Measurements from ENCODE around the gene PPP2R5B.

PPP2R5B gene

DNA sequence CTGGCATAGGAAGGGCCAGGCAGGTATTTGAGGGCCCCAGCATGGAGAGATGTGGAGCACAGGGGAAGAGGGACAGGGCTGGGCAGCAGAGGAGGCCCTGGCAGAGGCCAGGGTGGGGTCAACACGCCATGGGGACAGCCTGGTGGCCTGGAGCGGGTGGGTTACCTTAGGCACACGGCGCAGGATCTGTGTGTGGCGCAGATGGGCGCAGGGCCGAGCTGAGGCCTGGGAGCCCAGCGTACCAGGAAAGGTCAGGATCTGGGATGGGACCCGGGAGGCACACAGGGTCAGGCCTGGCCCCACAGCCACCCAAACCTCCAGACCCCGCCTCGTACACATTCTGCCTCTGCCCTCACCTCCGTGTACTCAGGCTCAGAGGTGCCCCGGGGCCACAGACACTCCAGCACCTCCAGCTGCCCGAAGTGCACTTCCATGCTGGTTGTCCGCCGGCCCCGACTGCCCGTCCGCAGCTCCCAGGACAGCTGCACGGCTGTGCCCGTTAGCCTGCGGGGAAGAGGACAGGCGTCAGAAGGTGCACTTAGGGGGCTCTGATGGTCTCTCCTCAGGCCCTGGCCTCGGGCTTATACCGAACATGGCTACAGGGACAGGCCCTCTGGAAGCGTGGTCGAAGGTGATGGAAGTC lies 13.9 kb upstream of the PPP2R5B start:
- DNase-seq = no peak

DNA sequence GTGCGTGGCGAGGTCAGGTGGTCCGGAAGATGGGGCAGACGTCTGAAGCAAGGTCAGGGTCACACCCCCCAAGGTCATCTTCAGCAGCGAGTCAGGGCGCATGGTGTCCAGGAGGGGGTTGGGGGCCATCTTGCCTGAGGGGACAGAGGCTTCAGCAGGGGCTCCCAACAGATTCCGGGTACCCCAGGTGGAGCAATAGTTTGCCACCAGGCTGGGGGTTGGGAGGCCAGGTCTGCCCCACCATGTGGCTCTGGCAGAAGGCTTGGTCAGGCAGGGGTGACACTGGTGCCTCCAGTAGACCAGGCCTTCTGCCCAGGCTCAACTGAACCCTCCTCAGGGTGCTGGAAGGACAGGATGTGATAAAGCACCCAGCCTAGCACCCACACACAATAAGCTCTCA lies 13.3 kb upstream of the PPP2R5B start:
- no peak for DNase-seq

DNA sequence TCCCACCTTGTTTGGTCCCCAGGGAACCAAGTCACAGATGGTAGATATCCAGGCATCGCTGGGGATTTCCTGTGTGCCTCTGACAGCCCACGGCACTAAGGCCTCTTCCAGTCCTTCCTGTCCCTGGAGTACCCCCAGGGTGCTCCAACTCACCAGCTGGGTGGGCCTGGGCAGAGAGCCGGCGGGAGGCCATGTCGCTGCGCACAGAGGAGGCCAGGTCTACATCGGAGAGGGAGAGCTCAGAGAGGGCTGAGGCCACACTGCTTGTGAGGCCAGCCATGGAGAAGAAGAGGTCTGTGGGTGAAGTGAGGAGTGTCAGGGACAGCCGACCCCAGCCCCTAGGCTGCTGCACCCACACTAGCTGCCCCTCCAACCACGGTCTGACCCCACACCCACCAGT lies 12.8 kb upstream of the PPP2R5B start:
- no peak for DNase-seq

DNA sequence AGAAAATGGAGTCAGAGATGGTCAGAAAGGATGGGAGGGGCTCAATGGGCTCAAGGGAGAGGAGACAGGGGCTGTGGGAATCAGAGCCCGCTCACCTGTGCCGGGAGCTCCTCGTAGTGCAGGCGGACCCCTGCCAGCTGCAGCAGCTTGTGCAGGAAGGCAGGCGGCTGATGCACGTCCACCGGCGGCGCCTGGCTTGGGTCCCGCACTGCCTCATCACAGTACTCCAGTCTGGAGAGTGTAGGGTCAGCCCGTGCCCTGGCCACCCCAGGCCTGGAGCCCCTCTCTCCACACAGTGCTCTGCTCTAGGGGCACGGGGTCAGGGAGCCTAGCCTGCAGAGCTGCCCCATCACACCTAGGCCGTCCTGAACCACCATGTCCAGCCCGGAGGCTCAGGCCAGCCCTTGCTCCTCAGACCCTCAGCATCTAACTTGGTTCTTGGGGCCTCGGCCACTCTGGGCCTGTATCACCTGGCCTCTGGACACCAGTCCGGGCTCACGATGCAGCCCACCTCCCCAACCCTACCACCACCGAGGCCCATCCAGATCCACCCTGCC lies 11.2 kb upstream of the PPP2R5B start:
- DNase-seq = no peak

DNA sequence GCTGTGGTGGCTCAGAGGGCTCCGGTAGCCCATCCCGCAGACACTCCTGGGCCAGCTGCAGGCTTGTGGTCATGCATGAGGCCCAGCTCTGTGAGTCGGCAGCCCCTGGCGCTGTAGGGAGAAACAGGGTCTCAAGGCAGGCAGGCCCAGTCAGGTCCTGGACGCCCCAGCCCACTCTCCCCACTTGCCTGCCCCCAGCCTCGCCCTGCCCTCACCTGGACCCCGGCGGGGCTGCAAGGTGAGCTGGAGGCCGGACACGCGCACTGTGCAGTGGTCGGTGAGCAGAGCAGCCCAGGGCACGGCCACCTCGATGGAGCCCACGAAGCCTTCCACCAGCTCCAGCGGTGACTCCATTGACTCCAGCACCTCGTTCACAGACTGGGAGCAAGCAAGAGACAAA lies 10.4 kb upstream of the PPP2R5B start:
- no peak for DNase-seq

DNA sequence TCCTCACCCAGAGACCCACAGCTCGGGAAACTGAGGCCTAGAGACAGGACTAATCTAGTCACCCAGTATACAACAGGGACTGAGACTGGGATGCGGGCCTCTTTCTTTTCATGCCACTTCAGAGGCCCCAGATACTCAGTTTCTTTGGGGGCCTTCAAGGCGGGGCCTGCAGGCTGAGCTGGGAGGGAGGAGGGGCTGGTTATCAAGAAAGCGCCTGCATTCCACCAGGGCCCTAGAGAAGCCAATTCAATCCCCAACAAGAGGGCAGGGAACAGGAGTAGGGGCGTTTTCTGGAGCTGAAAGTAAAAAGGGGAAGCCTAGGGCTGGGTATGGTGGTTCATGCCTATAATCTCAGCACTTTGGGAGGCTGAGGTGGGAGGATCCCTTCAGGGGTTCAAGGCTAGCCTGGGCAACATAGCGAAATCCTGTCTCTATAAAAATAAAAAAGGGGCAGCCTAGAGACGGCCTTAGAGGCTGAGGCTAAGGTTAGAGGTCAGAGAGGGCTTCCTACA lies 9.1 kb upstream of the PPP2R5B start:
- DNase-seq = no peak

DNA sequence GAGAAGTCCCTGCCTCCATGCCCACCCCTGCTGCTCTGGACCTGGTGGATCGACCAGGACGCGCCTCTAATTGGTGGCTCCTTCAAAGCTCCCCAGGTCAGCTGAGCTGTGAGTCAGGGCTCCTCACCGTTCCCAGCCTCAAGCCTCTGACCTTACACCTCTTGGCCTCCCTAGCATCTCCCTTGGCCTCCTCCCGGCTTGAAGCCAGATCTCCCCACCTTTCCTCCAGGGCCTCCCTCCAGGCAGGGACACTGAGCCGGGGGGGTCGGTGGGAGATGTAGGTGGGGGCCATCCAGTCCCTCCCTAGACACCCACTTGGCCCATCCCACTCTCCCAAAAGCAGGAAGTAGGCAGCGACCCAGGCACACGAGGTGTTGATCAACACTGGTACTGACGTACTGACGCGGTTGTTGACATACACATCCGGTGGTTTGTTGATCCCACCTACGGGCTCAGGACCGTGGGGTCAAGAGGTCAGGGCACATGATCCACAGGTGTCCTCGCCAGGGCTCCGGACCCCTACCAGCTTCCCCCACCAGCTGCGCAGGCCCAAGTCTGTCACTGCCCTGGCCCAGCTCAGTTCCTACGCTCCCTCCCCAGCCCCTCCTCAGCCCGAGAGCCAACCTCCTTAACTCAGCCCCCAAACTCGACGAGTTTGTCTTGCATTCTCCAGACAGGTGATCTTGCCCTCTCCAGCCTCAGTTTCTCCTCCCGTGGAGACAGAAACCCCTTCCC lies 8.3 kb upstream of the PPP2R5B start:
- DNase-seq = peak; percentile 20

DNA sequence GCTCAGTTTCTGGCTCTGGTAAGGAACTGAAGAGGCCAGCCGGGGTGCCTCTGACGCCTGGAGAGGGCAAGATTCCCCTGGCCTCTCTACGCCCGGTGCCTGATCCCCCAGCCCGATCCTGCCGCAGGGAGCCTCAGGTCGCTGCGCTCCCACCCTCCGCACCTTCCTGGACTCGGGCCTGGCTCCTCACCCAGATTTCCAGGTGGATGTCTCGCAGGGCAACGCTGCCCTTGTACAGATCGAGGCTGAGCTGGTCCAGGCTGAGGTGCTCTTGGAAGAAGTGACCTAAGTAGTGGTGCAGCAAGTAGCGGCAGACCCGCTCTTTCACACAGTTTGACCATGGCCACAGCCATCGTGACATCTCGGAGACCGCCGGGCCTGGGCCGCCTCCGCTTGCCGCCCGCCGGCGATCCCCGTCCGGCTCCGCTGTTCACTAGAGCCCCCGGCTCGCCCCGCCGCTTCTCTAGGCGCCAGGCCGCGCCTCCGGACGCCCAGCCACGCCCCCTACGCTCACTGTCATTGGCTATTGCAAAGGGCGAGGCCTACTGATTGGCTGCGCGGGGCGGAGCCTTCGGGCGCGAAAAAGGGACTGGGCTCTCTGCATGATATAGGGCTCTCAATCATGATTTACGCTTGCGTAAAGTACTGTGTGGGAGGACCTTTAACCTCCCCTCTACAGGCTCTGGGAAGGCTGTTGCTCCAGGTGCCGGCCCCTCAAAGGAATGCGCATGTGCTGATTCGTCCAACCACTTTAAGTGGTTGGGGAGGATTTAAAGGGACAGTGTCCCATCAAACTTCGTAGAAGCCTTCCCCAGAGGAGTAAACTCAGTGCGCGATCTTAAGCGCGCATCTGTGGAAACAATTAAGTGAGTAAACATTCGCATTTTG lies 7.5 kb upstream of the PPP2R5B start, which contains the start of gene ATG2A:
ATG2A (minus strand) TSS at position 435 of the 888 bp plus-strand sequence; CDS start at position 361, 74 bp downstream.
- peak; percentile 100 for DNase-seq

DNA sequence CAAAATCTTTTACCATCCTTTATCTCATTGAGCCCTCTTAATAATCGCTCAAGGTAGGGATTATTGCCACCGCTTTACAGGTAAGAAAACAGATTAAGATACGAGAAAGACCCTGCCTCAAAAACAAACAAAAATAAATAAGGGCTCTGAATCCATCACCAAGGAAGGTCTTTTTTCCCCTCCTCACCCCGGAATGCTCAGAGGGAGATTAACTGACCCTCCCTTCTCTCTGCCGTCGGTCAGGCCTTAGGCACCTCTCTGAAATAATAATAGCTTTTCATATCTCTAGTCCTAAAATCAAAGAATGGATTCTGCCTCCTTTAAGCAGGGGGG lies 6.9 kb upstream of the PPP2R5B start:
- DNase-seq = no peak

DNA sequence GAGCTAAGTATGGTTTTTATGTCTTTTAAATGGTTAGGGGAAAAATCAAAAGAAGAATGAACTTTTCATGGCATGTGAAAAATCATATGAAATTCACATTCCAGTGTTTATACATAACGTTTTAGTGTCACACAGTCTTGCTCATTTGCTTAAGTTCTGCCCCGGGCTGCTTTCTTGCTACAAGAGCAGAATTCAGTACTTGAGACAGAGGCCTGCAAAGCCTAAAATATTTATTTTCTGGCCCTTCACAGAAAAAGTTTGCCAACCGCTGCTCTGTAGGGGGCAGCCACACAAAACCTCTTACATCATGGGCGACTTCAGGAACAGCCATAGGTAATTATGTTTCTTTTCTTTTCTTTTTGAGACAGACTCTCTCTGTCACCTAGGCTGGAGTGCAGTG lies 6.5 kb upstream of the PPP2R5B start:
- no peak for DNase-seq

DNA sequence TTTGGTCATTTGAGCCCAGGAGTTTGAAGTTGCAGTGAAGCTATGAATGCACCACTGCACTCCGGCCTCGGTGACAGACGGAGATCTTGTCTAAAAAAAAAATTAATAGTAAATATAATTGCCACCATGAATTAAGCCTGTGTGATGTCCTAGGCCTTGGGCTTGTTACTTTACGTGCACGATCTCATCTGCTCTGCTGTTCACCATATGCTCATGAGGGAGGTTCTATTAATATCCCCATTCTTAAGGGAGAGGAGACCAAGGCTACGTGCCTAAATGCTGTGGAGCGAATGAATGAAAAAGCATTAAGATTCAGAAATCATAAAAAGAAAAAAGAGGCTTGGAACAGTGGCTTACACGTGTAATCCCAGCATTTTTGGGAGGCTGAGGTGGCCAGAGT lies 4.9 kb upstream of the PPP2R5B start:
- no peak for DNase-seq

DNA sequence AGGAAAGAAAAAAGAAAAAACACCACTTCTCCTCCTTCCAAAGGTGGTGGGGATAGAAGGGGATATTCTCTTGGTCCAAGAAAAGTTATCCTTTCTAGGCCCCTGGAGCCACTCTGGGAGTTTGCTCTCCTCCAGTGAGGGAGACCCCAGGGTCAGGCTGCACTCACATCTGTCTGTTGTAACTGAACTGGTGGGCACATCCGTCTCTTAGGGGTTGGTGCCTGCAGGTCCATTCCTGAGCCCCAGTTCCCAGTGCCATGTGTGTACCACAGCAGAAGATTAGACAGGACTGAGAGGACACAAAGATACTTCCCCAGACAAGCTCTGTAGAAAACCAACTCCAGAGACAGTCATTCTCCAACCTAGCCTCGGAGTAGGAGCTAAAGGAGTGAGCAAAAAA lies 4.4 kb upstream of the PPP2R5B start:
- DNase-seq = no peak

DNA sequence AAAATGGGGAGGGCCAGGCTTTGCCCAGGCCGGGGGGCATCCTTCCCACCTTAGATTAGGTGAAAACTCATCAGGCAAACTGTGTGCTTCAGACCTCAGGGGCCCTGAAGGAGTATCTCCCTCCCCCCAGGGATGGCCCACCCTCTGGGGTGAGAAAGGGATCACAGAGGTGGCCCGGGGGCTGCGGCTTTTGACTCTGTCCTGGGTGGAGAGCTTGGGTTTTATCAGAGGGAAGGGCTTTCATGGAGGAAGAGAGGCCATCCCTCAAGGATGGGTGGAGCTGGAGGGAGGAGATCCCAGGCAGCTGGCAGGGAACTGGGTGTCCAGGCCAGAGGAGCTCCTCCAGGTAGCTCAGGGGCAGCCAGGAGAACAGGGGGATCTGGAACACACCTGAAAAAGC lies 3.1 kb upstream of the PPP2R5B start:
- no peak for DNase-seq

DNA sequence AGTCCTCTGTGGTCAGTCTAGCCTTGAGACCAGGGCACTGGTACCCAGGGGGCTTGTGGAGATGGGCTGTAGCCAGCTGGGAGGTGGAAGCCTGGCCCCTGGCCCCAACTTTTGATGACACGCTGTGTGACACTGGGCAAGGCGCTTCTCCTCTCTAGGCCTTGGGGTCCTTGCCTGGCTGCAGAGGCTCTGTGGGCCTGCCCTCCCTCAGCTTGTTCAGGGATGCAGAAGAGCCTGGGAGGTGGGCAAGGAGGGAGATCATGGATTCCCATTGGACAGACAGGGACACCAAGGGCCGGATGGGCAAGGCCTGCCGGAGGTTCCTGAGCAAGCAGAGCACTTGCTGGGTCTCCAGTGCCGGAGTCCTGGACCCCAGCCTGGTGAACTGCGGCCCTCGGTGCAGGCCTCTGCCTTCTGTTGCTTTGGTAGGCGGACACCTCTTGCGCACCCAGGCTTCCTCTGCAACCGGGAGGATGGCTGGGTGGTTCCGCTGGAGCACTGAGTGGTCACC lies 1.3 kb upstream of the PPP2R5B start:
- DNase-seq = no peak

DNA sequence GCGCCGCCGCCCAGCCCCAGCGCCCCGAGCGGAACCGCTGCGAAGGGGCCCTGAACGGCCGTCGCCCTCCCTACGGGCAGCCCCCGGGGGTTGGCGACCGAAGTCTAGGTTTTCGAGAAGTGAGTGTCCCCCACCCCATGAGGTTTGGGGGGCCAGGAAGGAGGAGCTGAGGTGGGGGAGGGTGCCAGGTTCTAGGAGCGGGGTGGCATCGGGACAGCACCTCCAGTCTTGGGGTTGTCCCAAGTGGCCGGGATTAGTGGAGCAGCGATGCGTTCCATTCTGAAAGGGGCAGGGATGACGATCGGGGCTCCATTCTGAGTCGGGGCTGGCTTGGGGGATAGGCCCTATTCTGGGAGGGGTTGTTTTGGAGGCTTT lies 408 bp downstream of the PPP2R5B start:
- no peak for DNase-seq

DNA sequence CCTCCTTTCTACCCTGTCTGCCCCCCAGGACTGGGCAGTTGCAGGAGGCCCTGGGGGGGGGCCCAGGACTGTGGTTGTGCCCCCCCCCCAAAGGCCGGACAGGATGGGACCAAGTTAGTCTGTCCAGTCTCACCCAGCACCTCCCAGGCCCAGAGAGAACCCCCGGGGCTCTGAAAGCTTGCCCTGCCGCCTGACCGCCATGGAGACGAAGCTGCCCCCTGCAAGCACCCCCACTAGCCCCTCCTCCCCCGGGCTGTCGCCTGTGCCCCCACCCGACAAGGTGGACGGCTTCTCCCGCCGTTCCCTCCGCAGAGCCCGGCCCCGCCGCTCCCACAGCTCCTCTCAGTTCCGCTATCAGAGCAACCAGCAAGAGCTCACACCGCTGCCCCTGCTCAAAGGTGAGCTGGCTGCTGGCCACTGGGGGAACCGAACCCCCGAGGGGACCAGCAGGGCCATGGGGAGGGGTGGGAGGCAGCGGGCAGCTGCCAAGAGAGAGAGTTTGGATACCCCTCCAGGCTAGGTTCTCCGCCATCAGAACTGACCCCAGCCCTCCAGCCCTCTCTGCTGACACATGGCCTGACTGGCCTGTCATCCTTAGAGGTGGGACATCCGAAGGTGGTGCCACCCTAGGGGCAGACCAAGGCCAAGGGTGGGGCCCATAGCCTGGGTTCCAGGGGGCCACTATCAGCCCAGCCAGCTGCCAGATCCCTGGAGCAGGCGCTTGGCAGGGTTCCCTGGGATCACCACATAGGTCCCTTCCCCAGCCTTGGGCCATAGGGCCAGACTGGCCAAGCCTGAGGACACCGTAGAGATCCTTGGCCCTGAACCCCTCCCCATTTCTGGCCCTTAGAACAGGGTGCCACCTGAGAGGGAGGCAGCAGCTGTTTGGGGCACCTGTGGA lies 1.3 kb downstream of the PPP2R5B start:
- DNase-seq = no peak

DNA sequence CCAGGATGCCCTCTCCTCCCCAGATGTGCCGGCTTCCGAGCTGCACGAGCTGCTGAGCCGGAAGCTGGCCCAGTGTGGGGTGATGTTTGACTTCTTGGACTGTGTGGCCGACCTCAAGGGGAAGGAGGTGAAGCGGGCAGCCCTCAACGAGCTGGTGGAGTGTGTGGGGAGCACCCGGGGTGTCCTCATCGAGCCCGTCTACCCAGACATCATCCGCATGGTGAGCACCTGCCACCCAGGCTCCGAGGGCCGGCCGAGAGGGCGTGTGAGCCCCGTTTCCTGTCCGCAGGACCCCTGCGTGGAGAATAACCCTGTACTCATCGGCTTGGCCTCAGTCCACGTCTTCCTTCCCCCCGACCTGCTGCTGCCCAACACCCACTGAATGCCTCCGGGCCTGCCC lies 2.2 kb downstream of the PPP2R5B start:
- no peak for DNase-seq

DNA sequence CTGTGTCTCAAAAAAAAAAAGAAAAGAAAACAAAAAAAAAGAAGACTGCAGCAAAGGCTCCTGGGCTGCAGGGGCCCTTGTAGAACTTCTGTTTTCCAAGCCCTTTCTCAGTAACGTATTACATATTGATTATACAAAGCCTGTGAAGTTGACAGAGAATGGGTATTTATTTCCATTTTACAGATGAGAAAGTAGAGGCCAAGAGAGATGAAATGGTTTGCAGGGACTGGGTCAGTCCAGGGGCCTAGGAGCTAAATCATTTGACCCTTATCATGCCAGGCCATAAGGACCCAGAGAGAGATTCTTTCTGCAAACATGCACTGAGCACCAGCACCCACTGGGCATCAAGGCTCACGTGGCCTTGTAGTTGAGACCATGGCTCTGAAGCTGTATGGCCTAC lies 4.5 kb downstream of the PPP2R5B start:
- DNase-seq = no peak

DNA sequence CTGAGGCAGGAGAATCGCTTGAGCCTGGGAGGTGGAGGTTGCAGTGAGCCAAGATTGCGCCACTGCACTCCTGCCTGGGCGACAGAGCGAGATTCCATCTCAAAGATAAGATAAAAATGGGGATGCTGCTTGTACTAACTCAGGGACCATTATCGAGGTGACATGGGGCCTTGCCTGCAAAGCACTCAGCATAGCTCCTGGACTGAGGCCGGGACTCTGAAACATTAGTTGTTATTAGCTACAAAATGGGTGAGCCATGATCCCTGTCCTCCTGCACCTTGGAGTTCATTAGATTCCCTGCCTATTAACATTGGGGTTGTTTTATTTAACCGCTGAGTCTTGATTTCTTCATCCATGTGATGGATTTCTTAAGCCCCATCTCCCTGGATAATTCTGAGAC lies 5.1 kb downstream of the PPP2R5B start:
- no peak for DNase-seq

DNA sequence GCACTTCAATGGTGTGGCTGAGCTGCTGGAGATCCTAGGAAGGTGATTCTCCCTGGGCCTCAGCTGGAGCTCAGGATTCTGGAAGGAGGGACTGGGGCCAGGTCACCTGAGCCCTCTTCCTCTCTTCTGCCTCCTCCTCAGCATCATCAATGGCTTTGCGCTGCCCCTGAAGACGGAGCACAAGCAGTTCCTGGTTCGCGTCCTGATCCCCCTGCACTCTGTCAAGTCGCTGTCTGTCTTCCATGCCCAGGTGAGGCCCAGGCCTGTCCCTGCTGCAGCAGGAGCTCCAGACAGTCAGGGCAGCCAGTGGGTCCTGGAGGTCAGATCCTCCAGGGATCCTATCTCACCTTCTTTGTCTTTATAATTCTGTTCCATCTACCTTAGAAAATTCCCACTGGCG lies 5.9 kb downstream of the PPP2R5B start:
- no peak for DNase-seq

DNA sequence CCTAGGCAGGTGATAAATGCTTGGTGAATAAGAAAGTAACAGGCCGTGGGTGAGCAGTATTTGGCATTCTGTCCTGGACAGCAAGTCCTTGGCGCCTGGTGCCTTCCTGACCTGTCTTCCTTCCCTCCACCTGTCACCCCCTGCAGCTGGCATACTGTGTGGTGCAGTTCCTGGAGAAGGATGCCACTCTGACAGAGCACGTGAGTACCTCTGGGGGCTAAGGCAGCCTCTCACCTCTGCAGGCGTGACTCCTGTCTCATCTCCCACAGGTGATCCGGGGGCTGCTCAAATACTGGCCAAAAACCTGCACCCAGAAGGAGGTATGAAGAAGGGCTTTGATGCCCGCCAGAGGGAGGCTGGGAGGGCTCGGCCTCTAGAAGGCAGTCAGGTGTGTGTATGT lies 6.8 kb downstream of the PPP2R5B start:
- no peak for DNase-seq

DNA sequence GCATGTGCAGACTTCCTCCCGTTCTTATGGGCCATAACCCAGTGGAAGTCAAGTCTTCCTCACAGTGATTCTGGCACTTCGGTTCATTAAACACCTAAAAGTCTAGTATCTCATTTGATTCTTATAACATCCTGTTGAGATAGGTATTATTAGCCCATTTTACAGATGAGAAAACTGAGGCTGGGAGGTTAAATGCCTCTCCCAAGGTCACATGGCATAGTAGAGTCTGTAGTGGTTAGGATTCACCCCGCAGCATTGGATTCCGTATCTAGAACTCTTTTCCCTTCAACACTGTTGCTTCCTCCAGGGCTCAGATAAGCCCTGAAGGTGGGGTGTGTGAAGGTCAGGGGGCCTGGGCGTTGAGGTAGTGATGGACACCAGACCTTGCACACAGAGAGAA lies 7.8 kb downstream of the PPP2R5B start:
- no peak for DNase-seq

Measured in NCI-H345 (cell line).